ENCODE data around the gene FAM156B. TPM values are rescaled to one million over a fixed set of nuclear protein-coding genes. Genes with fewer than 3 reads are reported as not detected.
"Not testable (repeated sequence)": the region's sequence is repeated elsewhere in the genome, so short reads cannot be mapped to it uniquely, and the experiment has no call there.

The FAM156B gene
- total and polyA plus RNA-seq, 2 of the 8 experiments (the other 6 are each of a cell fraction or from before 2014, with no cell fraction given), result 9.1 to 36.2 TPM

GRCh38 chrX:52856991-52857525 lies 40.1 kb upstream of the FAM156B start:
- CTCF ChIA-PET (ENCODE audit: partially characterized antibody); H3K27ac ChIP-seq (ENCODE audit: low read depth, low read length): not testable (repeated sequence)

More at GRCh38 chrX:52856991-52857525, 40.1 kb upstream of the FAM156B start:
- H3K9ac ChIP-seq (replicated peaks in 1 of 4; ENCODE audit: extremely low read depth in 1 of 4, low read depth in 3 of 4, low read length in 3 of 4); H3K23me2 ChIP-seq (ENCODE audit: low read depth, low read length); DNase-seq (ENCODE audit: low read depth in 1 of 2, low spot score in 2 of 2); H2BK20ac ChIP-seq (ENCODE audit: low read length); H3K4ac ChIP-seq (replicated peaks; ENCODE audit: insufficient read length, low read depth, low read length); H2AK5ac ChIP-seq (ENCODE audit: low read depth, low read length); H3K9me3 ChIP-seq (ENCODE audit: insufficient read depth in 2 of 2, low read depth in 1 of 2, low read length in 1 of 2); H3K27me3 ChIP-seq (replicated peaks in 1 of 4; ENCODE audit: control insufficient read depth in 3 of 4, extremely low read depth in 1 of 4, insufficient read depth in 3 of 4, low read length in 3 of 4); H3K79me1 ChIP-seq (ENCODE audit: low read depth, low read length); H3K23ac ChIP-seq (ENCODE audit: insufficient read length); H4K5ac ChIP-seq (ENCODE audit: insufficient read length, low read depth, low read length); H2BK120ac ChIP-seq (replicated peaks; ENCODE audit: low read depth, low read length); H3K18ac ChIP-seq (ENCODE audit: extremely low read depth, low read length); H2BK5ac ChIP-seq (ENCODE audit: low read depth, low read length); H3K4me3 ChIP-seq (ENCODE audit: extremely low read depth in 1 of 4, insufficient read depth in 2 of 4, low read depth in 3 of 4, low read length in 4 of 4); H3K4me2 ChIP-seq (ENCODE audit: insufficient read depth in 1 of 2, low read depth in 2 of 2, low read length in 2 of 2); FAIRE-seq; H3K56ac ChIP-seq (replicated peaks; ENCODE audit: insufficient read length, low read depth, low read length); H3K79me2 ChIP-seq (ENCODE audit: control insufficient read depth in 1 of 2, insufficient read depth in 2 of 2, low read length in 2 of 2); H4K8ac ChIP-seq (ENCODE audit: extremely low read depth, insufficient read depth, low read length); H3K14ac ChIP-seq (ENCODE audit: insufficient read length); H2BK12ac ChIP-seq (ENCODE audit: low read depth, low read length); H2BK15ac ChIP-seq (ENCODE audit: low read length); H4K91ac ChIP-seq (replicated peaks; ENCODE audit: insufficient read length, low read length); H3K36me3 ChIP-seq (ENCODE audit: control insufficient read depth in 2 of 4, insufficient read depth in 4 of 4, low read length in 3 of 4); H3K4me1 ChIP-seq (replicated peaks in 1 of 4; ENCODE audit: control insufficient read depth in 3 of 4, insufficient read depth in 4 of 4, low read length in 3 of 4); H4K20me1 ChIP-seq (replicated peaks in 1 of 2; ENCODE audit: control insufficient read depth in 1 of 2, insufficient read depth in 2 of 2, low read length in 2 of 2); POLR2A ChIA-PET (ENCODE audit: partially characterized antibody); H2AFZ ChIP-seq (ENCODE audit: low read length): not testable (repeated sequence)
- 64% methylated on average over 4 of the region's 4 CpGs; no CpG with 5 or more reads in 1 of the 2 experiments for WGBS, 2 experiments (ENCODE audit: extremely low coverage in 1 of 2, insufficient coverage in 1 of 2, insufficient read length in 1 of 2, insufficient replicate concordance in 2 of 2, low coverage in 1 of 2, low lambda C conversion rate in 2 of 2, missing lambda C conversion rate in 1 of 2)

Data from H1 (cell line).